Endodermal cell (in vitro differentiated cells): ENCODE results near the gene CTDNEP1. TPM values are rescaled to one million over a fixed set of nuclear protein-coding genes. Genes with fewer than 3 reads are reported as not detected.
A peak's percentile ranks its signal among the peaks of the same experiment; 100 is the strongest.

Experiments
- DNase-seq: peaks from one replicate; pipeline ENCODE4 v3.0.0-alpha.2; 2017
- H3K27ac ChIP-seq: 2 replicates; pipeline ENCODE4 v1.5.1; 2013; ENCODE audit warnings: mild to moderate bottlenecking, low read depth, low read length, moderate library complexity
- H3K27me3 ChIP-seq: 2 replicates; pipeline ENCODE4 v1.6.1; 2013; ENCODE audit warnings: mild to moderate bottlenecking, low read length, moderate library complexity; ENCODE audit not compliant: insufficient read depth, control insufficient read depth, poor library complexity, severe bottlenecking
- H3K36me3 ChIP-seq: 2 replicates; pipeline ENCODE4 v1.7.0; 2013; ENCODE audit warnings: mild to moderate bottlenecking, low read length, moderate library complexity; ENCODE audit not compliant: control insufficient read depth, insufficient read depth
- H3K4me1 ChIP-seq: one replicate; pipeline ENCODE4 v1.7.0; 2013; ENCODE audit warnings: low read length; ENCODE audit not compliant: control insufficient read depth, insufficient read depth
- H3K4me3 ChIP-seq: 2 replicates; pipeline ENCODE4 v1.5.1; 2013; ENCODE audit warnings: mild to moderate bottlenecking, low read length, moderate library complexity
- H3K9ac ChIP-seq: 2 replicates; pipeline ENCODE4 v1.6.1; 2013; ENCODE audit warnings: mild to moderate bottlenecking, low read length, moderate library complexity; ENCODE audit not compliant: poor library complexity, severe bottlenecking; ENCODE audit errors: extremely low read depth
- H3K9me3 ChIP-seq: 2 replicates; pipeline ENCODE4 v1.6.1; 2013; ENCODE audit warnings: mild to moderate bottlenecking, low read length, moderate library complexity; ENCODE audit not compliant: control insufficient read depth
- H3K27ac Mint-ChIP-seq: 2 replicates; pipeline ENCODE4 v1.8.0; 2020; ENCODE audit warnings: mixed read lengths
- H3K27me3 Mint-ChIP-seq: 2 replicates; pipeline ENCODE4 v1.8.0; 2021; ENCODE audit warnings: mild to moderate bottlenecking, mixed read lengths; ENCODE audit not compliant: insufficient read depth
- H3K36me3 Mint-ChIP-seq: 2 replicates; pipeline ENCODE4 v1.8.0; 2020; ENCODE audit warnings: low read depth, mixed read lengths
- H3K4me1 Mint-ChIP-seq: 2 replicates; pipeline ENCODE4 v1.8.0; 2020; ENCODE audit warnings: mixed read lengths
- H3K4me3 Mint-ChIP-seq: 2 replicates; pipeline ENCODE4 v1.8.0; 2020; ENCODE audit warnings: mild to moderate bottlenecking, moderate library complexity, mixed read lengths
- H3K9me3 Mint-ChIP-seq: 2 replicates; pipeline ENCODE4 v1.8.0; 2020; ENCODE audit warnings: mild to moderate bottlenecking, mixed read lengths
- CTCF ChIP-seq: fragments of 200-600 bp; sonication (generic); conservative IDR thresholded peaks from 2 replicates; pipeline ENCODE4 v1.5.0; 2021; ENCODE audit warnings: antibody characterized with exemption, mild to moderate bottlenecking
- WGBS, 2 experiments: methylation state at CpG; one replicate each; pipeline versions ENCODE4 v1.1.5 to v1.1.7; 2013; ENCODE audit warnings: missing lambda C conversion rate in 2 of 2, mixed read lengths in 1 of 2; ENCODE audit not compliant: insufficient coverage in 1 of 2, insufficient read length in 1 of 2; 5-methylcytosine and 5-hydroxymethylcytosine counted together
- total RNA-seq, 2 donors: library from RNA; stranded (reverse); fragmentation: NEBNext Ultra II Directional in 1 of 2; extraction: Animal tissue kit (Norgen Biotek cat#: 25700) in 1 of 2; gene quantifications; 2 replicates in 1 of 2; 3 replicates in 1 of 2; pipeline ENCODE4 v1.2.1, GENCODE V29; 2021

The CTDNEP1 gene
- total RNA-seq, 2 donors from 2014 or later, result 123 to 125 TPM

DNA sequence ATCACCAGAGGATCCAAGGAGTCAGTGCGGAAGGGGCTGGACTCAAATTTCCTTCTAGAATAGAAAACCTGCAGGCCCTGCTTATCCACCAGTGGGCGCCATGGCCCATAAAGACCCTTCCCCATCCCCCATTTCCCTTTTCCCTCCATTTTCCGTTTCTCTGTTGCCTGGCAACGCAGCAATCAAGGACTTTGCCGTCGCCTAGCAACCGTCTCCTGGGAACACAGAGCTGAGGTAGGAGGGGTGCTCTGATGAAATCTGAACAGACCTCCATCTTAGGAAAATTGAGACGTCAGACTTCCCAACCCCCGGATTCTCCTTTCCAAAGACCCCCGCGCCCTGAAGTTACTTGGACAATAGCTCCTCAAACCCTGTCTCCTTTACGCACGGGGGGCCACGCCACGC is 37.6 kb downstream of the CTDNEP1 start:
- Histone ChIP-seq H3K27ac (peak overlapping the region; percentile 95), H3K36me3 (no peaks in the 10 kb centered on the region), H3K4me3 (peak overlapping the region; percentile 68), H3K27me3 (no peaks in the 10 kb centered on the region), H3K9me3 (no peaks in the 10 kb centered on the region), H3K4me1 (peaks cover 12% of the 10 kb centered on the region), H3K9ac (peak overlapping the region; percentile 42)
- Mint-ChIP-seq H3K27me3 (peaks cover 4% of the 10 kb centered on the region), H3K4me1 (peaks cover 38% of the 10 kb centered on the region), H3K4me3 (peak overlapping the region; percentile 58), H3K36me3 (no peaks in the 10 kb centered on the region), H3K9me3 (no peaks in the 10 kb centered on the region), H3K27ac (peak overlapping the region; percentile 99)
- 0 to 5% methylated on average over 4 to 15 of the region's 15 CpGs for WGBS, 2 experiments
- TF ChIP-seq CTCF, result peak; percentile 90
- peak; percentile 99 for DNase-seq

- no peaks in the 10 kb centered on the region for H3K36me3 ChIP-seq
- H3K27ac Mint-ChIP-seq, result peak overlapping the region; percentile 67
- H3K9ac ChIP-seq, result no peak overlapping the region
- H3K9me3 Mint-ChIP-seq, result no peaks in the 10 kb centered on the region
- H3K27me3 Mint-ChIP-seq, result peaks cover 14% of the 10 kb centered on the region
- peak overlapping the region; percentile 81 for H3K4me3 ChIP-seq
- H3K36me3 Mint-ChIP-seq, result no peaks in the 10 kb centered on the region
- H3K4me1 Mint-ChIP-seq, result peaks cover 36% of the 10 kb centered on the region
- H3K9me3 ChIP-seq, result no peaks in the 10 kb centered on the region
- no peaks in the 10 kb centered on the region for H3K27me3 ChIP-seq
- no peak for TF ChIP-seq CTCF
- WGBS, 2 experiments, result 27 to 33% methylated on average over 14 to 21 of the region's 37 CpGs
- no peak overlapping the region for H3K27ac ChIP-seq
- peak; percentile 73 for DNase-seq
- H3K4me3 Mint-ChIP-seq, result peak overlapping the region; percentile 53
- peaks cover 4% of the 10 kb centered on the region for H3K4me1 ChIP-seq
Measured at GRCh38 chr17:7211491-7212273, 39.9 kb downstream of the CTDNEP1 start.

- Histone ChIP-seq H3K27me3 (no peaks in the 10 kb centered on the region), H3K4me1 (peaks cover 4% of the 10 kb centered on the region), H3K9me3 (no peaks in the 10 kb centered on the region), H3K36me3 (no peaks in the 10 kb centered on the region), H3K27ac (peak overlapping the region; percentile 32), H3K4me3 (no peak overlapping the region), H3K9ac (no peak overlapping the region)
- no peak for TF ChIP-seq CTCF
- Mint-ChIP-seq H3K4me3 (peak overlapping the region; percentile 32), H3K9me3 (no peaks in the 10 kb centered on the region), H3K27ac (no peak overlapping the region), H3K36me3 (no peaks in the 10 kb centered on the region), H3K4me1 (peaks cover 26% of the 10 kb centered on the region), H3K27me3 (peaks cover 24% of the 10 kb centered on the region)
- WGBS, 2 experiments, result 90 to 91% methylated on average over 5 to 9 of the region's 9 CpGs
- no peak for DNase-seq
Measured at GRCh38 chr17:7208754-7209460, 42.6 kb downstream of the CTDNEP1 start.
